ENCODE results near the gene NELFA.
A peak's percentile ranks its signal among the peaks of the same experiment; 100 is the strongest.
"Not testable (repeated sequence)": the region's sequence is repeated elsewhere in the genome, so short reads cannot be mapped to it uniquely, and the experiment has no call there.

Gene NELFA

DNA sequence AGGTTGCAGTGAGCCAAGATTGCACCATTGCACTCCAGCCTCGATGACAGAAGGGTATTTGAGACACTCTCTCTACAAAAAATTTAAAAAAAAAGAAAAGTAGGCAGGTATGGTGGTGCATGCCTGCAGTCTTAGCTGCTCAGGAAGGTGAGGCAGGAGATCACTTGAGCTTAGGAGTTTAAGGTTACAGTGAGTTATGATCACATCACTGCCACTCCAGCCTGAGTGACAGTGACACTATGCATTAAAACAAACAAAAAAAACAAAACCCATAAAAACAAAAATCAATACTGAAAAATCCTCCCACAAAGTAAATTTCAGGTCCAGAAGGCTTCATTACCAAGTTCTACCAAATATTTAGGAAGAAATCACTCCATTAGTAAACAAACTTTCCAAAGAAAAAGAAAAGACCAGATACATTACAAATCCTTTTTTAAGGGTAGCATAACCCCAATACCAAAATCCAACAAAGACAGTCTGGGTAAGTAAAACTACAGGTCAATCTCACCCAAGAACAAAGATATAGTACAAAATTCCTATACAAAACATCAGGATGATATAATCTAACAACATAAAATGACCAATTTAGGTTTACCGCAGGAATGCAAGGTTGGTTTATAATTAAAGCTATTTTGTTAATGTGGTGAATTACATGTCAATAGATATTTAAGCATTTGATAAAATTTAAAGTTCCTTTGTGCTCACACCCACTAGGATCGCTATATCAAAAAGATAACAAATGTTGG lies 11.7 kb downstream of the NELFA start:
- TF ChIP-seq, protein P1, sequence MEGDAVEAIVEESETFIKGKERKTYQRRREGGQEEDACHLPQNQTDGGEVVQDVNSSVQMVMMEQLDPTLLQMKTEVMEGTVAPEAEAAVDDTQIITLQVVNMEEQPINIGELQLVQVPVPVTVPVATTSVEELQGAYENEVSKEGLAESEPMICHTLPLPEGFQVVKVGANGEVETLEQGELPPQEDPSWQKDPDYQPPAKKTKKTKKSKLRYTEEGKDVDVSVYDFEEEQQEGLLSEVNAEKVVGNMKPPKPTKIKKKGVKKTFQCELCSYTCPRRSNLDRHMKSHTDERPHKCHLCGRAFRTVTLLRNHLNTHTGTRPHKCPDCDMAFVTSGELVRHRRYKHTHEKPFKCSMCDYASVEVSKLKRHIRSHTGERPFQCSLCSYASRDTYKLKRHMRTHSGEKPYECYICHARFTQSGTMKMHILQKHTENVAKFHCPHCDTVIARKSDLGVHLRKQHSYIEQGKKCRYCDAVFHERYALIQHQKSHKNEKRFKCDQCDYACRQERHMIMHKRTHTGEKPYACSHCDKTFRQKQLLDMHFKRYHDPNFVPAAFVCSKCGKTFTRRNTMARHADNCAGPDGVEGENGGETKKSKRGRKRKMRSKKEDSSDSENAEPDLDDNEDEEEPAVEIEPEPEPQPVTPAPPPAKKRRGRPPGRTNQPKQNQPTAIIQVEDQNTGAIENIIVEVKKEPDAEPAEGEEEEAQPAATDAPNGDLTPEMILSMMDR (IDR thresholded peaks at IDR 0.05; ENCODE audit: low read depth, low read length): no peak
- in situ Hi-C loops (cut with HindIII; ENCODE audit: low sequenced_read_pairs): no loop called here
- no peak for DNase-seq (ENCODE audit: low read depth, low spot score)
- H3K4me3 ChIP-seq (ENCODE audit: low read depth, low read length): no peak overlapping the region

DNA sequence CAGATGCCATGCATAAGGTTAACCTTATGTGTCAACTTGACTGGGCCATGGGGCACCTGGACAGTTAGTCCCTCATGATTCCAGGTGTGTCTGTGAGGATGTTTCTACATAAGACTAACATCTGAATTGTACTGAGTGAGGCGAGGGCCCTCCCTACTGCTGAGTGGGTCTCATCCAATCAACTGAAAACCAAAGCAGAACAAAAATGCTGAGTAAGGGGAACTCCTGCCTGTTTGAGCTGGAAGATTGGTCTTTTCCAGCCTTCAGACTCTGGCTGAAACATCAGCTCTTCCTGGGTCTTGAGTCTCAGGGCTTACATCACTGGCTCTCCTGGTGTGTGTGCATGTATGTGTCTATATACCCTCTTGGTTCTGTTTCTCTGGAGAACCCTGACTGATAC lies 13.8 kb downstream of the NELFA start:
- TF ChIP-seq, protein P1 (IDR thresholded peaks at IDR 0.05; ENCODE audit: low read depth, low read length): no peak
- H3K4me3 ChIP-seq (ENCODE audit: low read depth, low read length): no peak overlapping the region
- no peak for DNase-seq (ENCODE audit: low read depth, low spot score)
- in situ Hi-C loops (cut with HindIII; ENCODE audit: low sequenced_read_pairs): no loop called here

DNA sequence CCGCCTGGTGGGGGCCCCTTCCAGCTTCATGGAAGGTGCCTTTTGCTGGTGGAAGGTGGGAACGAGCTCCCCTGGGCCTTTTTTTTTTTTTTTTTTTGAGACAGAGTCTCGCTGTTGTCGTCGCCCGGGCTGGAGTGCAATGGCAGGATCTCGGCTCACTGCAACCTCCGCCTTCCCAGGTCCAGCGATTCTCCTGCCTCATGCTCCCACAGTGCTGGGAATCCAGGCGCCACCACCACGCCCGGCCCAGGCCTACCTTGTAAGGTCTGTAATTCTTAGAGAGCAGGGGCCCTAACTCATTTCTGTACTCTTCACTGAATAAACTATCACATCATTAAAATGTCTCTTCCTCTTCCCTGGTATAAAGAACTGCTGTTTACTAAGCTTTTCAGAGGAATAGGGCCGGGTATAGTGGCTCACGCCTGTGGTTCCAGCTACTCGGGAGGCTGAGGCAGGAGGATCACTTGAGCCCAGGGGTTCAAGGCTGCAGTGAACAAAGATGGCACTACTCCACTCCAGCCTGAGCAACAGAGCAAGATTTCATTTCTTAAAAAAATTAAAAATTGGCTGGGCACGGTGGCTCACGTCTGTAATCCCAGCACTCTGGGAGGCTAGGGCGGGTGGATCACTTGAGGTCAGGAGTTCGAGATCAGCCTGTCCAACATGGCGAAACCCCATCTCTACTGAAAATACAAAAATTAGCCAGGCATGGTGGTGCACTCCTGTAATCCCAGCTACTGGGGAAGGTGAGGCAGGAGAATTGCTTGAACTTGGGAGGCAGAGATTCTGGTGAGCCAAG lies 14.9 kb downstream of the NELFA start:
- DNase-seq (ENCODE audit: low read depth, low spot score): not testable (repeated sequence)

DNA sequence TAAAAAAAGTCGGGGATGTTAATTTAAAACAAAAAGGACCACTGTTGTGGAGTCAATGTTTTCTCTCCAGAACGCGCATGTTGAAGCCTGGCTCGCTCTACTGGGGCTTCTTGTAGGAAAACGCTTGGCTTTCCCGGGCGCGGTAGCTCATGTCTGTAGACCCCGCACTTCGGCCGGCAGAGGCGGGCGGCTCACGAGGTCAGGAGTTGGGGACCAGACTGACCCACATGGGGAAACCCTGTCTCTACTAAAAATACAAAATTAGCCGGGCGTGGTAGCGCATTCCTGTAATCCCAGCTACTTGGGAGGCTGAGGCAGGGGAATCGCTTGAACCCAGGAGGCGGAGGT lies 15.6 kb downstream of the NELFA start:
- TF ChIP-seq, protein P1 (IDR thresholded peaks at IDR 0.05; ENCODE audit: low read depth, low read length): no peak
- H3K4me3 ChIP-seq (ENCODE audit: low read depth, low read length): no peak overlapping the region
- DNase-seq (ENCODE audit: low read depth, low spot score): no peak
- in situ Hi-C loops (cut with HindIII; ENCODE audit: low sequenced_read_pairs): no loop called here

More for the DNA sequence above, 14.9 kb downstream of the NELFA start:
- H3K4me3 ChIP-seq (ENCODE audit: low read depth, low read length); in situ Hi-C loops (cut with HindIII; ENCODE audit: low sequenced_read_pairs): not testable (repeated sequence)

DNA sequence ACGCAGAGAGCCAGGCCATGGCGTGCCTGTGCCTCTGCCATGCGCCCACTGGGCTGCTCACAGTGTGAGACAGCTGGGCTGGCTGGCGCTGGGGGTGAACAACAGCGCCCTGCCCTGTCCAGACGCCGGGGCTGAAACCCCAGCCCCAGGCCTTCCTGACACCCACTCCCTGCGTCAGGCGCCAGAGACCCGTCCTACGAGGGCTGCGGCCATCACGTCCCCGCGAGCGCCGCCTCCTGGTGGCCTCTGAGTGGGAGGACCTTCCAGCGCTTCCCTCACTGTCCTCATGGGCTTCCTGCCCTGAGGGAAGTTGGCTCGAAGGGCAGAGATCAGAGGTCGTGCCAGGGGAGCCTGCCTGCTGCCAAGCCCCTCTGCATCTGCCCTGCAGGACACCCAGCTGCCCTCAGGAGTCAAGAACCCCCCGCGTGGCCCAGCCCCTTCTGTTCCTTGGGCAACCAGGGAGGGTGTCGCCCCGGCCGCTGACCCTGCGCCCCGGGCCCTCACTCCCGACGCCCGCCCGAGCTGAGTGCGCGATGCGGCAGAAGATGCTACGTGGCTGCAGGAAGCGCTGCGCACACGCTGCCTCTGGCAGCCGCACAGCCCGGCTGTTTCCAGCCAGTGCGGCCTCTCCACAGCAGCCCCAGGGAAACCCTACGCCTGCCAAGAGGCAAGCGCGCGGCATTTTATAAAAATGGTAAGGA lies 16.2 kb downstream of the NELFA start:
- no peak overlapping the region for H3K4me3 ChIP-seq (ENCODE audit: low read depth, low read length)
- TF ChIP-seq, protein P1 (IDR thresholded peaks at IDR 0.05; ENCODE audit: low read depth, low read length): peak; percentile 25
- DNase-seq (ENCODE audit: low read depth, low spot score): no peak
- in situ Hi-C loops (cut with HindIII; ENCODE audit: low sequenced_read_pairs): no loop called here

DNA sequence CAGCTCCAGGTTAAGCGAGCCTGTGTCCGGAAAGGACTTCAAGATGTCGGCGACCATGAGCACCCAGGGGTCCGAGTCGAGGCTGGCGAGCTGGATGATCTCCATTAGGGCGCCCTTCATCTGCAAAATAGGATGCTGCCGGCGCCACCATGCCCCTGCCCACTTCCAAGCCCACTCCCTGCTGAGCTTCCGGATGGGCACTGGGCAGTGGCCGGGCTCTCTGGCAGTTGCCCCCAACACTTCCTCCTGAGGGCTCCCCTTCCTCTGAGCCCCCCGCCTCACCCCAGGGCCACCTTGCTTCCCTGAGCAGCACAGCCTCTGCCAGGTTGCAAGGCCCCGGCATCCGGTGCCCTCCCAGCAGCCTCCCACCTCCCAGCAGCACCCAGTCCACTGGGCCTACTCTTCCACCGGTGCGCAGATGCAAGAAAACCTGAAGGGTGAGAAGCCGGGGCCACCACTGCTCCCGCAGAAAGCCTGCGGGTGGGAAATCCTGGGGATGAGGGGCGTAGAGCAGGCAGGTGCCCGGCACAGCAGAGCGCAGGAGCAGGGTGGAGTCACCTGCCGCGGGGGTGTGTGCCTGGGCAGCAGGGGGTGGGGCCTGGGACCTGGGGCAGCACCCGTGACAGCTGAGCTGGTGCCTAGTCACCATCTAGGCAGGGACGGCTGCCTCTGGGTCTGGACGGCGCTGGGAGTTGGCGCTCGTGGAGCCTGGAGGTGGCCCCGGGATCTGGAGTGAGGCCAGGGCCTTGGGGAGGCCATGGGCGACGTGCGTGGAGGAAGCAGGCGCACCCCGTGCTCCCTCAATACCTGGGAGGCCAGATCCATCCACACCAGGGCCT lies 17.0 kb downstream of the NELFA start:
- TF ChIP-seq, protein P1 (IDR thresholded peaks at IDR 0.05; ENCODE audit: low read depth, low read length): no peak
- DNase-seq (ENCODE audit: low read depth, low spot score): no peak
- in situ Hi-C loops (cut with HindIII; ENCODE audit: low sequenced_read_pairs): no loop called here
- H3K4me3 ChIP-seq (ENCODE audit: low read depth, low read length): no peak overlapping the region
